GM12891 (cell line): Measurements from ENCODE around the gene CRY2.
A peak's percentile ranks its signal among the peaks of the same experiment; 100 is the strongest.

Experiments used
- DNase-seq: peaks from one replicate; pipeline ENCODE4 v3.0.0; 2011; ENCODE audit warnings: low spot score; ENCODE audit not compliant: insufficient read length
- FAIRE-seq: peaks from 2 replicates; lab custom pipeline; 2011; peaks lifted over from hg19 to GRCh38; lab: Jason Lieb, UNC
- PAX5 ChIP-seq: IDR thresholded peaks from 2 replicates; pipeline ENCODE4 v1.6.1; 2011; ENCODE audit warnings: low read length, moderate library complexity, mild to moderate bottlenecking; ENCODE audit not compliant: insufficient read depth, severe bottlenecking
- POLR2A ChIP-seq: IDR thresholded peaks from 2 replicates; pipeline ENCODE4 v1.6.1; 2011; ENCODE audit warnings: low read depth, low read length, control low read depth
- POLR2AphosphoS5 ChIP-seq: IDR thresholded peaks from 2 replicates; pipeline ENCODE4 v1.6.1; 2011; ENCODE audit warnings: low read depth, low read length, control low read depth
- POU2F2 ChIP-seq: IDR thresholded peaks from 2 replicates; pipeline ENCODE4 v1.6.1; 2011; ENCODE audit warnings: low read depth, mild to moderate bottlenecking, control low read depth, low read length, moderate library complexity
- SPI1 ChIP-seq: IDR thresholded peaks from 2 replicates; pipeline ENCODE4 v1.6.1; 2011; ENCODE audit warnings: low read depth, low read length, control low read depth
- TAF1 ChIP-seq: IDR thresholded peaks from 2 replicates; pipeline ENCODE4 v1.6.1; 2011; ENCODE audit warnings: low read depth, low read length, control low read depth

The CRY2 gene

DNA sequence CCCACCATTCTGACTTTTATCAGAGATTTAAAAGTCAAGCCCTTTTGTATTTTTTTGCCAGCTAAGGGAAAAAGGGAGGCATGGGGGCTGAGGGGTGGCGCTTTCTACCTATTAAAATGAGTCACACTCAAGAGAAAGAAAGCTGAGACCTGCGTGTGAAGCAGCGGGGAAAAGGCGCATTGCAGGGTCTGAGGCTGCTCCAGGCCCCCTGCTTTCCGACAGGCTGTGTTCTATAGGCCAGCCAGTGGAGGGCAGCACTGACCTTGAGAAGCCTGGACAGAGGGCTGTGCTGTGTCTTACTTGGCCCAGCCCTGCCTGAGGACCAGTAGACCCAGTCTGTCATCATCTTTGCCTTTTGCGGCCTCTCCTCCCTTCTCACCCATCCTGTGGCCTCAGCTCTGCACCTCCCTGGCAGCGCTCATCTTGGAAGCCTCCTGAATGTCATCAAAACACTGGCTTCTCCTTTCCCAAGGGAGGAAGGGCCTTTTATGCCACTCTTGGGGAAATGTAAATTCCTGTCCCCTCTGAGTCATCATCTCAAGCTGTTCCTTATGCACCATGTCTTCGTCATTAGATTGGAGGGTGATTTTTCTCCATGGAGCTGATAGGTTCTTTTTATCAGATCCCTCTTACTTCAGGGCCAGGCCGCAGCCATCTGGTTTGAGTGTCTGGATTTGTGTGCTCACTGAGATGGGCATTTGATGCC lies 25.5 kb downstream of the CRY2 start:
- DNase-seq (peak; percentile 50), FAIRE-seq (no peak)
- TF ChIP-seq POLR2AphosphoS5: no peak
- TF ChIP-seq PAX5: no peak
- TF ChIP-seq POLR2A: no peak
- no peak for TF ChIP-seq TAF1
- TF ChIP-seq SPI1: no peak
- no peak for TF ChIP-seq POU2F2

- FAIRE-seq (no peak), DNase-seq (no peak)
- TF ChIP-seq POU2F2: no peak
- TF ChIP-seq POLR2A: no peak
- TF ChIP-seq POLR2AphosphoS5: no peak
- no peak for TF ChIP-seq SPI1
- no peak for TF ChIP-seq TAF1
- TF ChIP-seq PAX5: no peak
These were observed 29.1 kb downstream of the CRY2 start for GRCh38 chr11:45876401-45876800.

- DNase-seq (no peak), FAIRE-seq (no peak)
These were observed 29.9 kb downstream of the CRY2 start for GRCh38 chr11:45877221-45877620.

GRCh38 chr11:45877845-45878244 lies 30.6 kb downstream of the CRY2 start:
- TF ChIP-seq POLR2A (no peak), POU2F2 (no peak), TAF1 (no peak), PAX5 (no peak), SPI1 (no peak), POLR2AphosphoS5 (no peak)
- DNase-seq (no peak), FAIRE-seq (no peak)

More at GRCh38 chr11:45877221-45877620, 29.9 kb downstream of the CRY2 start:
- TF ChIP-seq POLR2A (no peak), POLR2AphosphoS5 (no peak), PAX5 (no peak), TAF1 (no peak), POU2F2 (no peak), SPI1 (no peak)

DNA sequence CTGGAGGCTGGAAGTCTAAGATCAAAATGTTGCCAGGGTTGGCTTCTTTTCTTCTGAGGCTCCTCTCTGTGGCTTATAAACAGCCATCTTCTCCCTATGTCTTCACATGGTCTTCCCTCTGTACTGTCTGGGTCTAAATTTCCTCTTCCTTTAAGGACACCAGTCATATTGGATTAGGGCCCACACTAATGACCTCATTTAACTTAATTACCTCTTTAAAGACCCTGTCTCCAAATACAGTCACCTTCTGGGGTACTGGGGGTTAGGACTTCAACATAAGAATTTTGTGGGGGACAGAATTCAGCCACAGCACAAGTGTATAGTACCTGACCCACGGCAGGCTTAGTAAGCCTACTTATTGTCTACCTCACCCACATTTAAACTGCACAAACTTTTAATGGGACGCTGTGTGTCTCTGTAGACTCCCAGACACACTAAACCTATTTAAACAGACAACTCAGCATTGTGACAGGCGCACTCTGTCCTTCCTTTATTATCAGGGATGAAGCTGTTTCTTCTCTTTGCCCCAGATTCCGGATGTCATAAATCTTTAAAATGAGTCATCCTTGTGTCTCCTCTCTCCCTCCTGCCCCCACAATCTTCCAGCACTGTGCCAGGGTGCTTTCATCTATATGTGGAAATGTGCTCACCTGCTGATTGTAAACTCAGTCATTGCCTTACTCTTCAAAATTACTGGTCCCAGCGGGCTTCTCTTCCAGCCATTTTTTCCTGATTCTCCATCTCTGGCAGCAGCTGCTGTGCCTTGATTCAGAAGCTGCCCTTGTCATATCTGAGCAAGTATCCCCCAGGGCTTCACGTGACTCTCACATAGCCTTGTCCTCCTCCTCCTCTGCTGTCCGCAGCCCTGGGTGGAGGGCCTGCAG lies 32.8 kb downstream of the CRY2 start:
- DNase-seq: no peak
- FAIRE-seq: no peak
- TF ChIP-seq SPI1: no peak
- TF ChIP-seq POLR2A: no peak
- TF ChIP-seq POLR2AphosphoS5: no peak
- no peak for TF ChIP-seq POU2F2
- TF ChIP-seq PAX5: no peak
- no peak for TF ChIP-seq TAF1

DNA sequence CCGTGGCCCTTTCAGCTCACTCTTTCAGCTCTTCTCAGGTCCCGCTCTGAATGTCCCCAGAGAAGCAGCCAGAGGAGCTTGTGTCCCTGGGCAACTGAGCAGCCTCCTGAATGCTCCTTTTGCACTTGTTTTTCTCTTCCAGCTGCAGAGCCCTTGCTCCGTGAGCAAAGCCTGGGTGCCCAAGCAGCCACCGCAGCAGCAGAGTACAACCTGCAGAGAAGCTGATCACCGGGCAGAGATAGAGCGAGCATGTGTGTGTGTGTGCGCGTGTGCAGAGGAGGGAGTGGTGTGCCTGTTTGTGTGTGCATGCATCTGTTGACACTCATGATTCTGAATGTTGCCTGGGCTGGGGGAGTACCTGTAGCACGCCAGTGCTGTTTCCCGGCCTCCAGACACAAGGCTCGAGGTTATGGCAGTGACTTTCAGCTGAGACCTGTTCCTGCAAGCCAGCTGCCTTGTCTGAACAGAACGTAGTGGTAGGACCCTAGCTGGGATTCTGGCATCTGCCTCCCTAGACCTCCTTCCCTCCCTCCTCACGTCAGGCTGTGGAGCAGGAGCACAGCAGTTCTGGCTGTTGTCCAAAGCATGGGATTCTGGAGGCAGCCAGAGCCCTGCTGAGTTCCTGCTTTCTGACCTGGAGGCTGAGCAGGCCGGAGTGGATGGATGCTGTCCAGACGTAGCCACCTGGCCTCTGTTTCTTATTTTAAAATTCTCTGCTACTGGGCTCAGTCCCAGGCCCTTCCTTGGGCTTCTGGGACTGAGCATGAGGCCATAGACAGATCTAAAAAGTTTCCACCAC lies 33.7 kb downstream of the CRY2 start:
- no peak for DNase-seq
- no peak for FAIRE-seq
- TF ChIP-seq PAX5 (no peak), SPI1 (no peak), POLR2A (no peak), TAF1 (no peak)

DNA sequence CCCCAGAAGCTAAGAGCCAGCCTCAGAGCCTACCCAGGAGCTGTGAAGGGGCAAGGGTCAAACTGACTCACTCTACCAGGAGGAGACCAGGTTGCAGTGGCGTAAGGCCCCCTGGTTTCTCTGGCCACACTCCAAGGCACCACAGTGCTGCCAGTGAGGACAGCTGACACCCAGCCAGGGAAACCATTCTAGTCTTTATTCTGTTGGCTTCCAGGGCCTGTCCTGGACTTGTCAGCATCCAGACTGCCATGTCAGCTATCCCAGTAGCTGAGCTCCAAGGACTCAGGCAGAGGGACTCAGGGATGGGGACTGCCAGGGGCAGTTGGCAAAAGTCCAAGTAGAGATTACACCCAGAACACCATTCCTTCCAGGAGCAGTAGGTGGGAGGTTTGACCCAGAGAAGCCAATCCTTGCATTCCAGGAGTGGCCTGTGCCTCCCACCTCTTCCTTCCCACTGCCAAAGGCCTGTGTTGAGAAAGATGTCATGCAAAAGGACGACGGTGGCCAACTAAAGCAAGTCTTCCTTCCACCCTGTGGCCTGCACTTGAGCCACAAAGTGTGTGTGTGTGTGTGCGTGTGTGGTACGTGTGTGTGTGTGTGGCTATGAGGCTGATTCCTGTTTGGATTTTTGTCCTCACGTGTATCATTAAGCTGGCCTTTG lies 34.6 kb downstream of the CRY2 start:
- DNase-seq (no peak), FAIRE-seq (no peak)
- TF ChIP-seq PAX5: no peak
- TF ChIP-seq TAF1: no peak
- no peak for TF ChIP-seq POU2F2
- no peak for TF ChIP-seq SPI1
- no peak for TF ChIP-seq POLR2A
- TF ChIP-seq POLR2AphosphoS5: no peak

- FAIRE-seq: no peak
- TF ChIP-seq PAX5: no peak
- TF ChIP-seq TAF1: no peak
- TF ChIP-seq POLR2AphosphoS5: no peak
- TF ChIP-seq POU2F2: no peak
These were observed 37.4 kb downstream of the CRY2 start for GRCh38 chr11:45884596-45885185.

More at GRCh38 chr11:45884596-45885185, 37.4 kb downstream of the CRY2 start:
- no peak for DNase-seq
